IPS DF 6.9 (cell line): ENCODE data around the gene RNF145.
"Not testable (repeated sequence)": the region's sequence is repeated elsewhere in the genome, so short reads cannot be mapped to it uniquely, and the experiment has no call there.

Experiments used
- DNase-seq: peaks from one replicate; pipeline ENCODE4 v3.0.0-alpha.2; 2013; ENCODE audit warnings: low read depth, low spot score
- H3K27ac ChIP-seq: one replicate; pipeline ENCODE4 v1.5.1; 2013; ENCODE audit warnings: low read length, control low read depth
- H3K27me3 ChIP-seq: 2 replicates; pipeline ENCODE4 v1.6.1; 2013; ENCODE audit warnings: mild to moderate bottlenecking, low read length; ENCODE audit not compliant: control insufficient read depth, insufficient read depth
- H3K36me3 ChIP-seq: 2 replicates; pipeline ENCODE4 v1.6.1; 2013; ENCODE audit warnings: low read length; ENCODE audit not compliant: control insufficient read depth, insufficient read depth
- H3K4me1 ChIP-seq: 2 replicates; pipeline ENCODE4 v1.6.1; 2013; ENCODE audit warnings: low read length; ENCODE audit not compliant: control insufficient read depth, insufficient read depth
- H3K4me3 ChIP-seq: 2 replicates; pipeline ENCODE4 v1.5.1; 2013; ENCODE audit warnings: mild to moderate bottlenecking, low read length
- H3K9me3 ChIP-seq: 2 replicates; pipeline ENCODE4 v1.6.1; 2013; ENCODE audit warnings: low read length, inconsistent platforms; ENCODE audit not compliant: control insufficient read depth, insufficient read depth
- WGBS: extraction: QIAGEN DNeasy Blood & Tissue Kit; methylation state at CpG from one replicate; pipeline ENCODE4 v1.1.7; 2013; ENCODE audit warnings: mixed read lengths, missing lambda C conversion rate; ENCODE audit not compliant: insufficient read length, insufficient coverage; 5-methylcytosine and 5-hydroxymethylcytosine counted together

RNF145 gene

DNA sequence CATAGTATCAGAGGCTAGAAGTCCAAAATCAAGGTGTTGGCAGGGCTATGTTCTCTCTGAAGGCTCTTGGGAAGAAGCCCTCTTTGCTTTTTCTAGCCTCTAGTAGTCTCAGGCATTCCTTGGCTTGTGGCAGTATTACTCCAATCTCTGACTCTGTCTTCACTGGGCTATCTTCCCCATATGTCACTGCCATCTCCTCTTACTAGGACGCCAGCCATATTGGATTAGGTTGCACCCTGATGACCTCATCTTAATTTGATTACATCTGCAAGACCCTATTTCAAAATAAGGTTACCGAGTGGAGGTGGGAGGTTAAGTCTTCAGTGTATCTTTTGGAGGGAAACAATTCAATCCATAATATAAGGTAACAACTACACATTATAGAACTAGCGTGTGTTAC, 88.3 kb downstream of the RNF145 start:
- Histone ChIP-seq H3K27me3 (no peaks in the 10 kb centered on the region), H3K36me3 (no peaks in the 10 kb centered on the region), H3K4me1 (no peaks in the 10 kb centered on the region), H3K9me3 (no peaks in the 10 kb centered on the region), H3K27ac (no peak overlapping the region), H3K4me3 (no peak overlapping the region)
- no peak for DNase-seq
- no CpG with 5 or more reads among the region's 3 CpGs for WGBS

DNA sequence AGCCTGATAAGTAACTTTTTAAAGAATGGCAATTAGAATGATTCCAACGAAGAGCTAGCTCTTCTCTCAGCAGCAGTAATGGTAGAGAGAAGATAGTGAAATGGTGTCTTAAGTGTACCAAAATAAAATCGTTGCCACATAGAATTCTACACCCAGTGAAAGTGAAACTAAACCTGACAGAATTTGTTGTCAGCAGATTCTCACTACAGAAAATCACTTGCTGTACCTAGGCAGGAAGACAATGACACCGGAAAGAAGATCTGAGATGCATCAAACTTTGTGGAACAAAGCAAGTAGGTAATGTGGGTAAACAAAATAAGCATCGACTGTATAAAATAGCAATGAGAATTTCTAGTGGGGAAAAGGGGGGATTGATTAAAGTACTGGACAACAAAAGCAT, 88.9 kb downstream of the RNF145 start:
- Histone ChIP-seq H3K9me3 (no peaks in the 10 kb centered on the region), H3K4me3 (no peak overlapping the region), H3K27ac (no peak overlapping the region), H3K36me3 (no peaks in the 10 kb centered on the region), H3K27me3 (no peaks in the 10 kb centered on the region), H3K4me1 (no peaks in the 10 kb centered on the region)
- no CpG with 5 or more reads among the region's 4 CpGs for WGBS
- no peak for DNase-seq

GRCh38 chr5:159119842-159120241, 89.5 kb downstream of the RNF145 start:
- not testable (repeated sequence) for H3K4me1 ChIP-seq, H3K9me3 ChIP-seq, H3K27me3 ChIP-seq, H3K27ac ChIP-seq, H3K4me3 ChIP-seq, H3K36me3 ChIP-seq, DNase-seq
- no CpG with 5 or more reads among the region's 4 CpGs for WGBS

- not testable (repeated sequence) for H3K27ac ChIP-seq, H3K4me1 ChIP-seq, H3K36me3 ChIP-seq, H3K27me3 ChIP-seq, H3K9me3 ChIP-seq, H3K4me3 ChIP-seq, DNase-seq
- no CpG with 5 or more reads among the region's 39 CpGs for WGBS
Measured at GRCh38 chr5:159118958-159119659, 90.2 kb downstream of the RNF145 start.

DNA sequence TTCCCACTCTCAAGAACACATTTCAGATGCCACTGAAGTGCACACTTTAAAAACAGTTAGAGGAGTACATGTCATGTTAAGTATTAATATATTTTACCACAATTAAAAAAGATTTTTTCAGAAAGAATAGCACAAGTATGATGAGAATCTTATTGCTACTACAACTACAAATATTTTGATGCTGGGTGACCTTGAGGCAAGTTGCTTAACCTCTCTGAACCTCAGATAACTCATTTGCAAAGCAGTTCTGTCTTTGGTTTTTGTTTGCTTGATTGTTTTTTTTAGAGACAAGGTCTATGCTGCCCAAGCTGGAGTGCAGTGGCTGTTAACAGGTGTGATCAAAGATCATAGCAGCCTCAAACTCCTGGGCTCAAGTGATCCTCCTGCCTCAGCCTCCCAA, 95.9 kb downstream of the RNF145 start:
- Histone ChIP-seq H3K9me3 (no peaks in the 10 kb centered on the region), H3K27ac (no peak overlapping the region), H3K36me3 (no peaks in the 10 kb centered on the region), H3K4me3 (no peak overlapping the region), H3K4me1 (no peaks in the 10 kb centered on the region), H3K27me3 (no peaks in the 10 kb centered on the region)
- DNase-seq = no peak

- Histone ChIP-seq H3K4me1 (no peaks in the 10 kb centered on the region), H3K27ac (no peak overlapping the region), H3K4me3 (no peak overlapping the region), H3K9me3 (no peaks in the 10 kb centered on the region), H3K27me3 (no peaks in the 10 kb centered on the region), H3K36me3 (no peaks in the 10 kb centered on the region)
- no peak for DNase-seq
- WGBS = no CpG with 5 or more reads among the region's 2 CpGs
Measured at GRCh38 chr5:159112436-159112835, 96.9 kb downstream of the RNF145 start.
